Measurements from ENCODE around the gene PIP5K1B.

DNA sequence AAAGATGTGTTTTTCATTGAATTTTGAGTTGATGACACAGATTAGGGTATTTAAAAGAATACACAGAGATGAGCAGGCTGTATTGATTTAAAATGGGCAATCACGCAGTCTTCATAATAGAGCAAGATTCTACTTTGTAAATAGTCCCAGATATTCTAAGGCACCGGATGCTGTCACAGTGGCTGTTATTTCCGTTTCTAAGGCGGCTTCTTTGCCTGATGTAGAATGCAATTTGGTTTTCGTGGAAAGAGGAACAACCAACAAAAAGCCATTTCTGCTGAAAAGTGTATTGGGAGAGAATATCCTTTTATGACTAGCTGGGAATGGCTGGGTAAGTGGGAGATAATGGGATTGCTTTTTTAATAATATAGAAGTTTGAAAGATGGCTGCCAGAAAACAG lies 291.4 kb downstream of the PIP5K1B start:
- TF ChIP-seq CTCF (conservative IDR thresholded peaks at IDR 0.05; ENCODE audit: low read depth, low read length): no peak
- no peak for TF ChIP-seq EZH2 (IDR thresholded peaks at IDR 0.05; ENCODE audit: low read length, unreplicated experiment)
- TF ChIP-seq EZH2phosphoT487 (IDR thresholded peaks at IDR 0.05; ENCODE audit: borderline replicate concordance, low read length): no peak

Data from PC-3 (cell line).